Measurements from ENCODE around the gene REEP5.

Gene REEP5

DNA sequence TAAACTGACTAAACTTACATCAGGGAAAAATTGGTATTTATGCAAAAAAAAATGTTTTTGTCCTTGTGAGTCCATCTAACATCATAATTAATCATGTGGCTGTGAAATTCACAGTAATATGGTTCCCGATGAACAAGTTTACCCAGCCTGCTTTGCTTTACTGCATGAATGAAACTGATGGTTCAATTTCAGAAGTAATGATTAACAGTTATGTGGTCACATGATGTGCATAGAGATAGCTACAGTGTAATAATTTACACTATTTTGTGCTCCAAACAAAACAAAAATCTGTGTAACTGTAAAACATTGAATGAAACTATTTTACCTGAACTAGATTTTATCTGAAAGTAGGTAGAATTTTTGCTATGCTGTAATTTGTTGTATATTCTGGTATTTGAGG, 77.5 kb downstream of the REEP5 start:
- DNase-seq (ENCODE audit: low read depth), result no peak
- no peak overlapping the region for H3K4me3 ChIP-seq (ENCODE audit: control insufficient read depth, low read depth, low read length)
- no peak for TF ChIP-seq CTCF (conservative IDR thresholded peaks at IDR 0.05; ENCODE audit: control insufficient read depth, insufficient read depth, low read depth, low read length)

- no peak for TF ChIP-seq CTCF (conservative IDR thresholded peaks at IDR 0.05; ENCODE audit: control insufficient read depth, insufficient read depth, low read depth, low read length)
- no peak for DNase-seq (ENCODE audit: low read depth)
- no peak overlapping the region for H3K4me3 ChIP-seq (ENCODE audit: control insufficient read depth, low read depth, low read length)
Measured at GRCh38 chr5:112833971-112834370, 88.1 kb downstream of the REEP5 start.

- H3K4me3 ChIP-seq (ENCODE audit: control insufficient read depth, low read depth, low read length), result no peak overlapping the region
- TF ChIP-seq CTCF (conservative IDR thresholded peaks at IDR 0.05; ENCODE audit: control insufficient read depth, insufficient read depth, low read depth, low read length), result no peak
Measured at GRCh38 chr5:112830378-112830777, 91.6 kb downstream of the REEP5 start.

More at GRCh38 chr5:112830378-112830777, 91.6 kb downstream of the REEP5 start:
- DNase-seq (ENCODE audit: low read depth), result no peak
